Stomach (tissue), 4 donors: ENCODE results near the gene TRPM1.

Experiments used
- EP300 ChIP-seq: sonication (generic); formaldehyde crosslinking; IDR thresholded peaks from one replicate; pipeline ENCODE4 v1.6.1; 2017; ENCODE audit warnings: antibody characterized with exemption
- POLR2A ChIP-seq, 4 donors: fragments of 450-650 bp; IDR thresholded peaks; one replicate each; pipeline ENCODE4 v1.6.1; 2016; ENCODE audit warnings: antibody characterized with exemption in 4 of 4, control low read depth in 2 of 4, mild to moderate bottlenecking in 1 of 4, moderate library complexity in 1 of 4
- POLR2AphosphoS5 ChIP-seq, 3 donors: sonication (generic); formaldehyde crosslinking; IDR thresholded peaks; one replicate each; pipeline ENCODE4 v1.6.1; 2016; ENCODE audit warnings: antibody characterized with exemption in 3 of 3
- TF ChIP-seq, protein P1 (sequence below), 7 experiments: fragments of 450-650 bp in 4 of 7; fragments of 200-600 bp in 3 of 7; sonication (generic) in 3 of 7; IDR thresholded peaks; one replicate each; pipeline ENCODE4 v1.5.1; 2016 to 2019; ENCODE audit warnings: antibody characterized with exemption in 7 of 7, control low read depth in 2 of 7, mild to moderate bottlenecking in 1 of 7

DNA sequence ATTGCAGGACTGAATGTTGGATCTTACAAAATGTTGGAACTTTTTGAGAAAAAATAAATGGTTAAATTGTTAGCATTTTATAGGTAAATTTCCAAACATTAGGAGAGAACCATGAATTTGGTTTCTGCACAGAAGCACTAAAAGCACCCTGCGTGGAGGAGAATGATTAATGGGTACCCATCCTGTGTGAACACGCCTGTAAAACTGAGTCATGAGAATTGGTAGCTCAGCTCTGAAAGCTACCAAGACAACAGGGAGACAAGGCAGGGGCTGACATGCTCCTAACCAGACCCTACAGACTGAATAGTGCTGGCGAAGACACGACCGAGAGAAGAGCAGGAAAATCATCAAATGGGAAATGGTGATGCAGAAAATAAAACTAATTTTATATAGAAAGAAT, 77.7 kb downstream of the TRPM1 start:
- TF ChIP-seq EP300 (no peak), POLR2A (IDR thresholded peaks at IDR 0.05) (no peak), POLR2AphosphoS5 (IDR thresholded peaks at IDR 0.05) (no peak)
- TF ChIP-seq, protein P1, sequence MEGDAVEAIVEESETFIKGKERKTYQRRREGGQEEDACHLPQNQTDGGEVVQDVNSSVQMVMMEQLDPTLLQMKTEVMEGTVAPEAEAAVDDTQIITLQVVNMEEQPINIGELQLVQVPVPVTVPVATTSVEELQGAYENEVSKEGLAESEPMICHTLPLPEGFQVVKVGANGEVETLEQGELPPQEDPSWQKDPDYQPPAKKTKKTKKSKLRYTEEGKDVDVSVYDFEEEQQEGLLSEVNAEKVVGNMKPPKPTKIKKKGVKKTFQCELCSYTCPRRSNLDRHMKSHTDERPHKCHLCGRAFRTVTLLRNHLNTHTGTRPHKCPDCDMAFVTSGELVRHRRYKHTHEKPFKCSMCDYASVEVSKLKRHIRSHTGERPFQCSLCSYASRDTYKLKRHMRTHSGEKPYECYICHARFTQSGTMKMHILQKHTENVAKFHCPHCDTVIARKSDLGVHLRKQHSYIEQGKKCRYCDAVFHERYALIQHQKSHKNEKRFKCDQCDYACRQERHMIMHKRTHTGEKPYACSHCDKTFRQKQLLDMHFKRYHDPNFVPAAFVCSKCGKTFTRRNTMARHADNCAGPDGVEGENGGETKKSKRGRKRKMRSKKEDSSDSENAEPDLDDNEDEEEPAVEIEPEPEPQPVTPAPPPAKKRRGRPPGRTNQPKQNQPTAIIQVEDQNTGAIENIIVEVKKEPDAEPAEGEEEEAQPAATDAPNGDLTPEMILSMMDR (IDR thresholded peaks at IDR 0.05) = no peak
